Measurements from ENCODE around the gene TSPAN3.

The TSPAN3 gene

GRCh38 chr15:77085297-77085696, 14.4 kb upstream of the TSPAN3 start:
- no peak for DNase-seq (ENCODE audit: low read depth, low spot score)
- H3K9me3 ChIP-seq (ENCODE audit: control insufficient read depth, insufficient read depth, low read length), result no peaks in the 10 kb centered on the region
- no peak overlapping the region for H3K4me3 ChIP-seq (ENCODE audit: low read length)
- no CpG with 5 or more reads among the region's 2 CpGs for WGBS (ENCODE audit: insufficient coverage, insufficient read length)
- H3K4me1 ChIP-seq (ENCODE audit: control insufficient read depth, insufficient read depth, low read length), result no peaks in the 10 kb centered on the region; the same call in 1 of the 2 replicates
- no peak overlapping the region for H3K27ac ChIP-seq (ENCODE audit: low read length)
- H3K36me3 ChIP-seq (ENCODE audit: control insufficient read depth, insufficient read depth, low read length), result no peaks in the 10 kb centered on the region
- no peaks in the 10 kb centered on the region for H3K27me3 ChIP-seq (ENCODE audit: control insufficient read depth, insufficient read depth, low read length)

GRCh38 chr15:77084436-77084835, 13.5 kb upstream of the TSPAN3 start:
- DNase-seq (ENCODE audit: low read depth, low spot score), result no peak
- no peak overlapping the region for H3K27ac ChIP-seq (ENCODE audit: low read length)
- no peaks in the 10 kb centered on the region; the same call in 1 of the 2 replicates for H3K4me1 ChIP-seq (ENCODE audit: control insufficient read depth, insufficient read depth, low read length)
- H3K9me3 ChIP-seq (ENCODE audit: control insufficient read depth, insufficient read depth, low read length), result no peaks in the 10 kb centered on the region
- H3K4me3 ChIP-seq (ENCODE audit: low read length), result no peak overlapping the region
- WGBS (ENCODE audit: insufficient coverage, insufficient read length), result no CpG with 5 or more reads among the region's 8 CpGs
- no peaks in the 10 kb centered on the region for H3K27me3 ChIP-seq (ENCODE audit: control insufficient read depth, insufficient read depth, low read length)
- H3K36me3 ChIP-seq (ENCODE audit: control insufficient read depth, insufficient read depth, low read length), result no peaks in the 10 kb centered on the region

DNA sequence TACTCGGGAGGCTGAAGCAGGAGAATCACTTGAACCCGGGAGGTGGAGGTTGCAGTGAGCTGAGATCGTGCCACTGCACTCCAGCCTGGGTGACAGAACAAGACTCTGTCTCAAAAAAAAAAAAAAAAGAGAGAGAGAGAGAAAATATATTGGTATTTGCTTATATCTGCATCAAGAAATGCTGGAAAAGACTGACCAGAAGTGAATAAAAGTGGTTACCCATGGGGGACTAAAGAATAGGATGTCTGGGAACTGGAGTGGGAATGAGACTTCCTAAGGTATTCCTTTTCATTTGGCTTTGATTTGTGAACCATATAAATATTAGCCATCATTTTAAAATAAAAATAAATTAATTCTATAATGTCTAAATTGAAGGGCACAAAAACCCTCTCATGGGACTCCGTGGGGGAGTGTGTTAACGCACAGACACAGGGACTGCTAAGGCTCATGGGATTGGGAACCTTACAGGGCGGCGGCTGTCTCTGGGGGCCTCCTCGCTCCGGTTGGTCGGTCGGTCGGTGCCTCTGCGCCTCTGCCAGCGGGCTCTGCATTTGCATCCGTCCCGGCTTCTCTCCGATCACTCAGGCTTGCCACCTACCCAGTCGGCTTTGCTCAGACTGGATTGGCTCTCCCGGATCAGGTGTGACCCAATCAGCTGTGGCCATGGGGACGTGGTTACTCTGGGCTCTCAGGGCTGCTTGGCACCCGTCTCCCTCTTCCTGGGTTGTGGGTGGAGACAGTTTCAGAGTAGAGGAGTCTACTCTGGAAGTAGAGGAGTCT, 12.7 kb upstream of the TSPAN3 start:
- no CpG with 5 or more reads among the region's 21 CpGs for WGBS (ENCODE audit: insufficient coverage, insufficient read length)
- Histone ChIP-seq H3K4me1 (ENCODE audit: control insufficient read depth, insufficient read depth, low read length) (no peaks in the 10 kb centered on the region; the same call in 1 of the 2 replicates), H3K36me3 (ENCODE audit: control insufficient read depth, insufficient read depth, low read length) (no peaks in the 10 kb centered on the region), H3K27ac (ENCODE audit: low read length) (no peak overlapping the region), H3K9me3 (ENCODE audit: control insufficient read depth, insufficient read depth, low read length) (no peaks in the 10 kb centered on the region), H3K4me3 (ENCODE audit: low read length) (no peak overlapping the region), H3K27me3 (ENCODE audit: control insufficient read depth, insufficient read depth, low read length) (no peaks in the 10 kb centered on the region)
- peak; percentile 79 for DNase-seq (ENCODE audit: low read depth, low spot score)

DNA sequence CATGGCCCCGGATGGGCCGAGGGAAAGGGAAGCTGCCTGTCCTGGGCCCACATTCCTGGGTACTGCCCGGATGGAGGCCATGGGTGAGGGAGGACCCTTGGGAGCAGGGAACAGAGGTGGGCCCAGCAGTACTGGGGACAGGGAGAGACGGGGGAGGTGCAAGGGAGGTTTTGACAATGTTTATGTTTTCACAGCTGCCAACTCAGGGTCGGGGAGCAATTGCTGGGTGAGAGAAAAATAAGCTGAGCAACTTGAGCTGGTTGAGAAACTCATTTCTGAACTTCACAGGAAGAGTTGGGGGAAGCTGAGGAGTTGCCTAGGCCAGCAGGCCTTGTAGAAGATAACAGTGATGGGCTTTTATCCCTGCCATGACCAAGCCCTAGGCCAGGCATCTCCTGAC, 11.1 kb upstream of the TSPAN3 start:
- DNase-seq (ENCODE audit: low read depth, low spot score), result no peak
- WGBS (ENCODE audit: insufficient coverage, insufficient read length), result no CpG with 5 or more reads among the region's 5 CpGs
- Histone ChIP-seq H3K4me3 (ENCODE audit: low read length) (no peak overlapping the region), H3K27me3 (ENCODE audit: control insufficient read depth, insufficient read depth, low read length) (no peaks in the 10 kb centered on the region), H3K4me1 (ENCODE audit: control insufficient read depth, insufficient read depth, low read length) (no peaks in the 10 kb centered on the region; the same call in 1 of the 2 replicates), H3K27ac (ENCODE audit: low read length) (no peak overlapping the region), H3K36me3 (ENCODE audit: control insufficient read depth, insufficient read depth, low read length) (no peaks in the 10 kb centered on the region), H3K9me3 (ENCODE audit: control insufficient read depth, insufficient read depth, low read length) (no peaks in the 10 kb centered on the region)

DNA sequence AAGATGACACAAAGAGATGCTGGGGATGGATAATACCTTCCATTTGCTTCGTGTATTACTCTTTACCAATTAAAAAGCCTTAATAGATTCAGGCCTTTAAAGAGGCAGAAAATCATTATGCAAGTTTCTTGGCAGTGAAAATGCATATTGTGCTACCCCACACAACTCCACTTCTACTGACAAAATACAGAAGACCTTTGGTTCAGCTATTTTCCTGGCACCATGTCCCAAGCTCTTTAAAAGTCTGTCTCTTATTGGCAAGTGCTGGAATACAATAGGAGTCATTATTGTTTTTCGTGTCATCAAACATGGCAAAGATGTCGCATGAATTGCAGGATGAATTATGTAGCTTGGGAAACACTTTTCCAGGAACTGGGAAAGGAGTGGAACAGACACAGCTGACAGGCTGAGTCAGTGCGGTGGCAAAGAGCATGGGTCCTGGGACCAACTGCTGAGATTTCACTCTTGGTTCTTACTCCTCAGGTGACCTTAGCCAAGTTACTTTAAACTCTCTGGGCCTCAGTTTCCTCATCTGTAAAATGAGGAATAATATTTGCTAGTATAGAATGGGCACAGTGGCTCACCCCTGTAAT, 5.5 kb upstream of the TSPAN3 start:
- Histone ChIP-seq H3K27me3 (ENCODE audit: control insufficient read depth, insufficient read depth, low read length) (no peaks in the 10 kb centered on the region), H3K4me1 (ENCODE audit: control insufficient read depth, insufficient read depth, low read length) (0 out of 2 replicates have a peak, but pooled peaks cover 1% of the 10 kb centered on the region), H3K4me3 (ENCODE audit: low read length) (no peak overlapping the region), H3K36me3 (ENCODE audit: control insufficient read depth, insufficient read depth, low read length) (no peaks in the 10 kb centered on the region), H3K27ac (ENCODE audit: low read length) (no peak overlapping the region), H3K9me3 (ENCODE audit: control insufficient read depth, insufficient read depth, low read length) (no peaks in the 10 kb centered on the region)
- no peak for DNase-seq (ENCODE audit: low read depth, low spot score)
- no CpG with 5 or more reads among the region's 4 CpGs for WGBS (ENCODE audit: insufficient coverage, insufficient read length)

- H3K9me3 ChIP-seq (ENCODE audit: control insufficient read depth, insufficient read depth, low read length), result no peaks in the 10 kb centered on the region
- no peaks in the 10 kb centered on the region for H3K36me3 ChIP-seq (ENCODE audit: control insufficient read depth, insufficient read depth, low read length)
- 0 out of 2 replicates have a peak, but pooled peaks cover 1% of the 10 kb centered on the region for H3K4me1 ChIP-seq (ENCODE audit: control insufficient read depth, insufficient read depth, low read length)
- WGBS (ENCODE audit: insufficient coverage, insufficient read length), result no CpG with 5 or more reads among the region's 9 CpGs
- H3K27ac ChIP-seq (ENCODE audit: low read length), result no peak overlapping the region
- H3K27me3 ChIP-seq (ENCODE audit: control insufficient read depth, insufficient read depth, low read length), result no peaks in the 10 kb centered on the region
- no peak for DNase-seq (ENCODE audit: low read depth, low spot score)
- H3K4me3 ChIP-seq (ENCODE audit: low read length), result no peak overlapping the region
Observed at GRCh38 chr15:77075528-77075927, 4.6 kb upstream of the TSPAN3 start.

DNA sequence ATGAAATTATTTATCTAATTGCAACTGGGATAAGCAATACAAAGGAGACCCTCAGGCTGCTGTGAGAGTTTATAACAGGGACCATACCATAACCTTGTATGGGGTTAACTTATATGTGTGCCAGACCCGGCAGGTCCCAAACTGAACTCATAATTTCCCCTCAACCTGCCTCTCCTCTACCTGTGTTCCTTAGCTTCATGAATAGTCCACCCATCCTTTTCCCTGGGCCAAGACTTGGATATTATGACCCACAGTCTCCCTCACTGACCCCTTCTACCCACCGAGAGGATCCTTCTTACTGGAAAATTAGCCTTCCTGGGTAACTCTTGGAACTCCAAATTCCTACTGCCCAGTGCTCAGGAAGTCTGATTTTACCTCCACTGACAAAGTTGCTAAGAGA, 3.4 kb upstream of the TSPAN3 start:
- Histone ChIP-seq H3K36me3 (ENCODE audit: control insufficient read depth, insufficient read depth, low read length) (no peaks in the 10 kb centered on the region), H3K9me3 (ENCODE audit: control insufficient read depth, insufficient read depth, low read length) (no peaks in the 10 kb centered on the region), H3K27me3 (ENCODE audit: control insufficient read depth, insufficient read depth, low read length) (no peaks in the 10 kb centered on the region), H3K4me3 (ENCODE audit: low read length) (no peak overlapping the region), H3K4me1 (ENCODE audit: control insufficient read depth, insufficient read depth, low read length) (peaks cover 5% of the 10 kb centered on the region), H3K27ac (ENCODE audit: low read length) (no peak overlapping the region)
- DNase-seq (ENCODE audit: low read depth, low spot score), result no peak
- WGBS (ENCODE audit: insufficient coverage, insufficient read length), result no CpG with 5 or more reads among the region's 2 CpGs

DNA sequence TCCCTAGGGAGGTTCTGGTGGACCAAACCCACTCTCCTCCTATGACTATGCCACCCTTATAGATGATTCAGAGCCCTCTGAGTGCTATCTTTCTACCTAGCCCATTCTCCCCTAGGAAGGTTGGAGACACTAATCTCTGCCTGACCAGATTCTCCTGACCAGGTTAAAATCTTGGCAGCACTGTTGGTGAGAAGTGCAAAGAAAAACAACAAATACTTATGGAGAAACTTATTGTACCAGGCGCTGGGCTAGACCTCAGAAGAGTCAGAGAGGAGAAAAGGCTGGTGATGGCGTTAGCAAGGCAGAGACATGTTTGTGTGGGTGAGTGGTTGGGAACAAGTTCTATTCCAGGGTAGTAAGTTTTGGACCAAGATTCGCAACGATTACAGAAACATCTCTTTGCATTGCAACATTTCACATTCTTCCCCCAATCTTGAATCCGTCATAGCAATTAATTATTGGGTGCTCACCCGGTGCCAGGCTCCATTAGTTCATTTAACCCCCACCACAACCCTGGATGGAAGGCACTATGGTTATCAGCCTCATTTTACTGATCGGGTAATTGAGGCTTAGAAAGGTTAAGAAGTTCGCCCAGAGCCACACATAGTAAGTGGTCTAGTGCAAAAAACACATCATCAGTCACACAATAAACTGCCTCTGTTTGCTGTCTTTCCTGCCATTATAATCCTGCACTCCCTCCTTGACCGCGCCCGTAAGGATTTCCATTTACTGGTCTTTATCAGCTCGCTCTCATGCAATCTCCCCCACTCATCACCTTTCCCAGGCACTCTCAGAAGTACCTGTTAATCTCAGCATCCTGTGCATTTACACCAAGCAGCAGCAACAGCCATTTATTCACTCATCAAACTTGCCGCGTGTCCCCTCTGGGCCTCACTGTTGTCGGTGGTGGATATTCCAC, 655 bp upstream of the TSPAN3 start:
- Histone ChIP-seq H3K4me3 (ENCODE audit: low read length) (no peak overlapping the region; the same call in 1 of the 2 replicates), H3K27ac (ENCODE audit: low read length) (no peak overlapping the region), H3K27me3 (ENCODE audit: control insufficient read depth, insufficient read depth, low read length) (no peaks in the 10 kb centered on the region), H3K36me3 (ENCODE audit: control insufficient read depth, insufficient read depth, low read length) (no peaks in the 10 kb centered on the region), H3K4me1 (ENCODE audit: control insufficient read depth, insufficient read depth, low read length) (peaks cover 5% of the 10 kb centered on the region), H3K9me3 (ENCODE audit: control insufficient read depth, insufficient read depth, low read length) (no peaks in the 10 kb centered on the region)
- DNase-seq (ENCODE audit: low read depth, low spot score), result no peak
- no CpG with 5 or more reads among the region's 15 CpGs for WGBS (ENCODE audit: insufficient coverage, insufficient read length)

DNA sequence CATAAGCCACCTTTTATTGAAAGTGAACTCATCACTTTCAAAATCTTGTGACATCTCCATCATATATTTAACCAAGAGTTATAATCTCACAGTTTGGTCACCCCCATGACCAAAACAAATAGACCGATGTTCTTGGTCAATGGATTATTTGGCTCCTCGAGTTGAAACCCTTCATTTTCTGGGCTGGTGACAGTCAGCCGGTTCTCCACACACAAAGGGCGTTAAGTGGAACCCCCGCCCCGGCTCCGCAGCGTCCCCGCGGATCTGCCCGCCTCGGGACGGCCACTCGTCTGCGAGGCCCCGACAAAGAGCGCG, 772 bp downstream of the TSPAN3 start:
- H3K27me3 ChIP-seq (ENCODE audit: control insufficient read depth, insufficient read depth, low read length), result no peaks in the 10 kb centered on the region
- H3K4me3 ChIP-seq (ENCODE audit: low read length), result peak overlapping the region; percentile 80; the same call in 1 of the 2 replicates
- DNase-seq (ENCODE audit: low read depth, low spot score), result no peak
- peaks cover 5% of the 10 kb centered on the region for H3K4me1 ChIP-seq (ENCODE audit: control insufficient read depth, insufficient read depth, low read length)
- H3K9me3 ChIP-seq (ENCODE audit: control insufficient read depth, insufficient read depth, low read length), result no peaks in the 10 kb centered on the region
- no CpG with 5 or more reads among the region's 18 CpGs for WGBS (ENCODE audit: insufficient coverage, insufficient read length)
- no peaks in the 10 kb centered on the region for H3K36me3 ChIP-seq (ENCODE audit: control insufficient read depth, insufficient read depth, low read length)
- H3K27ac ChIP-seq (ENCODE audit: low read length), result no peak overlapping the region

DNA sequence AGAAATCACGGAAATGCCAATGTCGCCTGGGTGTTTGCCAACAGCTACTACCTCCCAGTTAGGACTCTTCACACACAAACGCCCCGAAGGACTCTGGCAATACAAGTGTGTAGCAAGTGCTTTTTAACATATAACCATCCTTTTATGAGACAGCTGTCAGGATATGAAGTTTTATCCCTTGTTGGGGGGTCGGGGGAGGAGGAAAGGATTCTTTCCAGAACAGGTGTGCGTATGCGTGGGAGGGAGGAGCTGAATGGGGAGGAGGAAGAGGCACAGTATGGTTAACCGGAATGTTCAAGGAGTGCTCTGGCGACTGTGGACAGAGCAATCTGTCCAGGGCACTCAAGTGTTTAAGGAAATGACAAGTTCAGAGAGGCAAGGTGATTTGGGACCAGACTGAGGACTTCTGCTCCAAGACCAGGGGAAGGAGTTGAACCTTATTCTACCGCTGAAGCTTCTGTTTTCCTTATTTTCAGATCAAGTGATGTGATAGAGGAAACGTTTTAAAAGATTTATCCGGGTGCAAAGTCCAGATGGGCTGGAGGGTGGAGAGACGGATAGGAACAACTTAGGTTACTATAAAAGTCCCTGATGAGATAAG, 1.3 kb downstream of the TSPAN3 start:
- Histone ChIP-seq H3K27ac (ENCODE audit: low read length) (no peak overlapping the region), H3K9me3 (ENCODE audit: control insufficient read depth, insufficient read depth, low read length) (no peaks in the 10 kb centered on the region), H3K4me3 (ENCODE audit: low read length) (peak overlapping the region; percentile 8; the same call in 1 of the 2 replicates), H3K4me1 (ENCODE audit: control insufficient read depth, insufficient read depth, low read length) (peaks cover 4% of the 10 kb centered on the region), H3K36me3 (ENCODE audit: control insufficient read depth, insufficient read depth, low read length) (no peaks in the 10 kb centered on the region), H3K27me3 (ENCODE audit: control insufficient read depth, insufficient read depth, low read length) (no peaks in the 10 kb centered on the region)
- WGBS (ENCODE audit: insufficient coverage, insufficient read length), result no CpG with 5 or more reads among the region's 13 CpGs
- DNase-seq (ENCODE audit: low read depth, low spot score), result no peak
